Measurements from ENCODE around the gene LAMC2. TPM values are rescaled to one million over a fixed set of nuclear protein-coding genes. Genes with fewer than 3 reads are reported as not detected.

Gene LAMC2
- total and polyA plus RNA-seq, 9 of the 15 experiments (the other 6 are each of a cell fraction or from before 2014, with no cell fraction given), result 0.02 to 0.03 TPM; not detected in 7

GRCh38 chr1:183227422-183228346 lies 41.6 kb downstream of the LAMC2 start (continued):
- TF ChIP-seq, protein P1, sequence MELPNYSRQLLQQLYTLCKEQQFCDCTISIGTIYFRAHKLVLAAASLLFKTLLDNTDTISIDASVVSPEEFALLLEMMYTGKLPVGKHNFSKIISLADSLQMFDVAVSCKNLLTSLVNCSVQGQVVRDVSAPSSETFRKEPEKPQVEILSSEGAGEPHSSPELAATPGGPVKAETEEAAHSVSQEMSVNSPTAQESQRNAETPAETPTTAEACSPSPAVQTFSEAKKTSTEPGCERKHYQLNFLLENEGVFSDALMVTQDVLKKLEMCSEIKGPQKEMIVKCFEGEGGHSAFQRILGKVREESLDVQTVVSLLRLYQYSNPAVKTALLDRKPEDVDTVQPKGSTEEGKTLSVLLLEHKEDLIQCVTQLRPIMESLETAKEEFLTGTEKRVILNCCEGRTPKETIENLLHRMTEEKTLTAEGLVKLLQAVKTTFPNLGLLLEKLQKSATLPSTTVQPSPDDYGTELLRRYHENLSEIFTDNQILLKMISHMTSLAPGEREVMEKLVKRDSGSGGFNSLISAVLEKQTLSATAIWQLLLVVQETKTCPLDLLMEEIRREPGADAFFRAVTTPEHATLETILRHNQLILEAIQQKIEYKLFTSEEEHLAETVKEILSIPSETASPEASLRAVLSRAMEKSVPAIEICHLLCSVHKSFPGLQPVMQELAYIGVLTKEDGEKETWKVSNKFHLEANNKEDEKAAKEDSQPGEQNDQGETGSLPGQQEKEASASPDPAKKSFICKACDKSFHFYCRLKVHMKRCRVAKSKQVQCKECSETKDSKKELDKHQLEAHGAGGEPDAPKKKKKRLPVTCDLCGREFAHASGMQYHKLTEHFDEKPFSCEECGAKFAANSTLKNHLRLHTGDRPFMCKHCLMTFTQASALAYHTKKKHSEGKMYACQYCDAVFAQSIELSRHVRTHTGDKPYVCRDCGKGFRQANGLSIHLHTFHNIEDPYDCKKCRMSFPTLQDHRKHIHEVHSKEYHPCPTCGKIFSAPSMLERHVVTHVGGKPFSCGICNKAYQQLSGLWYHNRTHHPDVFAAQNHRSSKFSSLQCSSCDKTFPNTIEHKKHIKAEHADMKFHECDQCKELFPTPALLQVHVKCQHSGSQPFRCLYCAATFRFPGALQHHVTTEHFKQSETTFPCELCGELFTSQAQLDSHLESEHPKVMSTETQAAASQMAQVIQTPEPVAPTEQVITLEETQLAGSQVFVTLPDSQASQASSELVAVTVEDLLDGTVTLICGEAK (IDR thresholded peaks at IDR 0.05), result no peak
- TF ChIP-seq, protein P1 (CRISPR knock-in tag; IDR thresholded peaks at IDR 0.05), result no peak
- TF ChIP-seq ADNP (tag; IDR thresholded peaks at IDR 0.05), result no peak
